Measurements from ENCODE around the gene ELOVL7.

- no peak for TF ChIP-seq POLR2A (IDR thresholded peaks at IDR 0.05; ENCODE audit: low read length)
- no peak for TF ChIP-seq GATA1 (IDR thresholded peaks at IDR 0.05; ENCODE audit: low read depth, low read length)
Observed at GRCh38 chr5:60789551-60789950, 54.5 kb downstream of the ELOVL7 start.

Measured in erythroblast (primary cell).